ENCODE data around the gene LIF.
"Not testable (repeated sequence)": the region's sequence is repeated elsewhere in the genome, so short reads cannot be mapped to it uniquely, and the experiment has no call there.

Gene LIF

GRCh38 chr22:30241576-30242371 lies 4.8 kb downstream of the LIF start:
- DNase-seq = no peak

DNA sequence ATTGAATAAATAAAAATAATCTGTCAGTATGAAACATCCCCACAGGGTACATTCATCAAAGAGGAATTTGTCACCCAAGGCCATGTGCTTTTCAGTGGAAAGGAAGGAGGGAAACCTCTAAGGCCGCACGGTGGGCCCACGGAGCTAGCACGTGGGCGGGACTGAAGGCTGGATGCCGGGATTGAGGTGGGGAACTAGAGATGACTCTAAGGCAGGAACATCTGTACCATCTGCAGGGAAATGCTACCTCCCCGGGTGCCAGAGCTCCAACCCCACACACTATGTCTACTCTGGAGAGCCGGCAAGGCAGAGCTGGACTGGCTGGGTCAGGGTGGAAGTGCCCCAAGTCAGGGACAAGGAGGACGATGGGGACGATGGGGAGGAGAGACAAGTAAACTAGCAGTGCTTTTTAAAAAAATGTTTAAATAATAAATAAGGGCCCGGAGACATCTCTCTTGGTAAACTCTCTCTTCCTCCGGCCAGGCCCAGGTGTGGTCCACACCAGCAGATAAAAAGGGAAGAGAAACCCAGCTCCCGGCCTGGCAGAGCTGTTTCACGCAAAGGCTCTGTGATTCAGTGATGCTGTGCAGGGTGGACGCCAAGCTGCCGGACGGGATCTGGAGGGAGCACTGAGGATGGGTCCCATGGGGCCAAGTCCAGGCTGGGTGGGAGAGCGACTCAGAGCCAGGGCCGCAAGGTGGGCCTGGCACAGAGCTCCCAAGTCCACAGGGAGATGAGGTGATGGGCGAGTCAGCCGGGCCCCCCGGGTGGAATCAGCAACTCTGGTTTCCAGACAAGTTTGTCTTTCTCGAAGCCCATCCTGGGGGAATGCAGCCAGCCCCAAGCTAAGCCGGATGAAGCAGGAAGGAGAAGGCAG lies 5.8 kb downstream of the LIF start:
- no peak for DNase-seq

DNA sequence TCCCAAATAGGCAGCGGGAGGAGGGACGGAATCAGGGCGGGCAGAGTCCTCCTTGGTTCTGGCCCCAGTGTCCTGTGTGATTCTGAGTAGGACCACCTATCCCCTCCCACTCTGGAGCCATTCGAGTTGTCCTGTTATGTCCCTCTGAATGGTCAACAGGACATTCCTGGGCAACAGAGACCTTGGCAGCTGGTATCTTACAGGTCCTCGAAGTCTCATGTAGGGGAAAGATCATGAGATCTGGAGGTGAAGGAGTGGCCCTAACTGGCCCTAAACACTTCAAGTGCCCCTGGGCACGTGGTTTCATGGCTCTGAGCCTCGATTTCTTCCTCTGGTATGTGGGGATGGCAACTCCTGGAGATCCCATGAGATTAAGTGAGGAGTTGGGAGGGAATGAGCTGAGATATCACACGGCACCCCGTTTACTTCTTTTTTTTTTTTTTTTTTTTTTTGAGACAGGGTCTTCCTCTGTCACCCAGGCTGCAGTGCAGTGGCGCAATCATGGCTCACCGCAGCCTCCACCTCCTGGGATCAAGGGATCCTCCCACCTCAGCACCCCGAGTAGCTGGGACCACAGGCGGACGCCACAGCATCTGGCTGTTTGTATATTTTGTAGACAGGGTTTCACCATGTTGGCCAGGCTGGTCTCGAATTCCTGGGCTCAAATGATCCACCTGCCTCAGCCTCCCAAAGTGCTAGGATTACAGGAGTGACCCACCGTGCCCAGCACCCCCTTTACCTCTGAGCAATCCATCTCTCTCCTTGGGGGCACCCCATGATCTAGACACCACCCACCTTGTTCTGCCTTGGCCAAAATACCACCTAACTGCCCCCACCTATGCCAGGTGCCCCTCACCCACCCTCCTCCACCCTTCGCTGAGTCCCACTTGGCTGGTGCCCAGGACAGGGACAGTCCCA lies 6.8 kb downstream of the LIF start:
- no peak for DNase-seq

- DNase-seq = no peak
These were observed 7.7 kb downstream of the LIF start for GRCh38 chr22:30238661-30239487.

- DNase-seq = no peak
These were observed 8.4 kb downstream of the LIF start for GRCh38 chr22:30238136-30238535.

DNA sequence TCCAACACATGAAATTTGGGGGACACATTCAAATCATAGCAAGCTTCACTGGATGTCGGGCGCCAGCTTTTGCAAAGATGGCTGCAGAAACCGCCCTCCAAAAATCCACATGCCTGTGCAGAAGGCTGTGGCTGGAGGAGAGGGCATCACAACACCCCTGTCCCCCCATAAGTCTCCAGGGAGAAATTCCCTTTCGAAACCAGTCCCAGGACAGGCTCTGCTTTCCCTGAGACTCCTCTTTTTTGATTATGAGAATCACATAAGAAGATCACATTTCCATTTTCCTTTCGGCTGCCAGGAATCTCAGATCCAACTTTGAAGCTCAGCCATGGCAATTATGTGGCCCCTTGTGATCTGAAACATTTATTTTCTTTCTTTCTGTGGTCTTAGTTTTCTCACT lies 9.7 kb downstream of the LIF start:
- no peak for DNase-seq

- DNase-seq = peak in 1 of 14 donors; percentile 45
These were observed 10.8 kb downstream of the LIF start for GRCh38 chr22:30235687-30236170.

GRCh38 chr22:30234786-30235470 lies 11.6 kb downstream of the LIF start:
- peak in 4 of 14 donors; percentile 1 to 43 (median 16) for DNase-seq

GRCh38 chr22:30234325-30234724 lies 12.2 kb downstream of the LIF start:
- DNase-seq = not testable (repeated sequence)

DNA sequence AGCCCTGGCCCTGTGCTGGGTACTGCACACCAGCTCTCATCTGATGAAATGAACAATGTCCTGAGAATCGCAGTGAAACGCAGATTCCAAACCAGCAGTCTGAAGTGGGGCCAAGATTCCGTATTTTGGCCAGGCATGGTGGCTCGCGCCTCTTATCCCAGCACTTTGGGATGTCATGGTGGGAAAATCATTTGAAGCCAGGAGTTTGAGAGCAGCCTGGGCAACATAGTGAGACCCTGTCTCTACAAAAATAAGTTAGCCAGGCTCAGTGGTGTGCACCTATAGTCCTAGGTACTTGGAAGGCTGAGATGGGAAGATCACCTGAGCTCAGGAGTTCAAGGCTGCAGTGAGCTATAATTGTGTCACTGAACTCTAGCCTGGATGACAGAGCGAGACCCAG lies 13.0 kb downstream of the LIF start:
- DNase-seq = no peak

DNA sequence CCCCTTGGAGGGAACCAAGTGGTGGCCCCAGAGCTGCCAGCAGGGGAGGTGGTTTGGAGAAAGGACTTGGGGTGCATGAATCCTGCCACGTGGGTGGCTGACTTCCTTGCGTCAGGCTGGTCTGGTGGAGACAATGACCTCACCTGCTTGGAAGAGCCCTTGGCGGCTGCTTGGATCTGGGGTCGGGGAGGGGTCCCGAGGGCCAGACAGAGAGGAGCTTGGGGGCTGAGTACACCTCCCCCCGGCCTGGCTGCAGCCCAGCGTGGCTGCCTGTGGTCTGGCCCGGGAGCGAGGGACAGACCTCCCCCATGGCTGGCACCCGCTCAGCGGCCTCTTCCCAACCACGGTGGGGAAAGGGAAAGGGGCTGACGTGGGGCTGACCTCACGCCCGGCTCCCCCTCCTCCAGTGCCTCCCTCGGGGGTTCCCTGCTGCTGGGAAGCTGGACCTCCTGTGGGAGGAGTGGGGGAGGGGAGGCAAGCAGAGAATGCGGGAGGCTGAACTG lies 13.8 kb downstream of the LIF start:
- no peak for DNase-seq

- DNase-seq = no peak
These were observed 15.6 kb downstream of the LIF start for GRCh38 chr22:30230787-30231461.

- no peak for DNase-seq
These were observed 16.2 kb downstream of the LIF start for GRCh38 chr22:30230330-30230729.

- no peak for DNase-seq
These were observed 17.8 kb downstream of the LIF start for GRCh38 chr22:30228509-30229359.

- DNase-seq = no peak
These were observed 18.9 kb downstream of the LIF start for GRCh38 chr22:30227438-30228228.

- no peak for DNase-seq
These were observed 20.2 kb downstream of the LIF start for GRCh38 chr22:30226192-30226832.

GRCh38 chr22:30225220-30225927 lies 21.2 kb downstream of the LIF start:
- DNase-seq = no peak
